Measurements from ENCODE around the gene CD28. TPM values are rescaled to one million over a fixed set of nuclear protein-coding genes. Genes with fewer than 3 reads are reported as not detected.
A peak's percentile ranks its signal among the peaks of the same experiment; 100 is the strongest.

Gene CD28
- total RNA-seq, 3 donors from 2014 or later (not counting 1 experiment from before 2014, with no cell fraction given), result 0.54 to 3.5 (median 3.3) TPM

DNA sequence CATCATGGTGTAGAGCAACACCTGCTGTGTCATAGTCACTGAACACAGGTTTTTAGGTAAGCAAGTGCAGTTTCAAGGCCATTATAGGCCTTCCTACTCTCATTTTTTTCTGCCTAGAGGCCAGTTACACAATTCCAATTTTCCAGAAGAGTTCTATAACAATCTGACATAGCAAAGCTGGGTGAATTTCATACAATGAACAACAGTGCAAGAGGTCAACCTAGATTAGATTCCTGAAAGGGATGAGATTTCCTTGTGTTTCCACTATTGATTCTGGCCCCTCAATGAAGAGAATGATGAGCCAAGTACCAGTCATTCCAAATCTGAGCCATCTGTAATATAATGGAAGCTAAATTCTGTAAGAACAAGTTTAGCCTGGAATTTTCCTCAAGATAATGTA, 15.3 kb upstream of the CD28 start:
- Histone ChIP-seq H3K4me3 (ENCODE audit: low read length) (no peak overlapping the region), H3K9me3 (ENCODE audit: control insufficient read depth, insufficient read depth, low read length) (no peaks in the 10 kb centered on the region), H3K36me3 (ENCODE audit: control insufficient read depth, insufficient read depth, low read length) (no peaks in the 10 kb centered on the region), H3K4me1 (ENCODE audit: control insufficient read depth, insufficient read depth, low read length) (peaks cover 15% of the 10 kb centered on the region), H3K27me3 (ENCODE audit: control insufficient read depth, insufficient read depth, low read length) (peaks cover 13% of the 10 kb centered on the region), H3K27ac (ENCODE audit: low read length) (no peak overlapping the region)
- DNase-seq, result no peak
- Mint-ChIP-seq H3K27ac (no peak overlapping the region), H3K9me3 (no peaks in the 10 kb centered on the region), H3K4me1 (peaks cover 22 to 28% of the 10 kb centered on the region in 2 donors), H3K4me3 (peak overlapping the region; percentile 64), H3K36me3 (no peaks in the 10 kb centered on the region), H3K27me3 (ENCODE audit: low read depth in 2 of 2) (peaks cover 36 to 68% of the 10 kb centered on the region in 2 donors)
- intact Hi-C loops (cut with micrococcal nuclease), result no loop called here
- ATAC-seq, result no peak
- TF ChIP-seq CTCF (IDR thresholded peaks at IDR 0.05), result no peak

GRCh38 chr2:203692031-203692710, 14.3 kb upstream of the CD28 start:
- no peak overlapping the region for H3K27ac Mint-ChIP-seq
- Histone ChIP-seq H3K27ac (ENCODE audit: low read length) (no peak overlapping the region), H3K4me3 (ENCODE audit: low read length) (no peak overlapping the region), H3K27me3 (ENCODE audit: control insufficient read depth, insufficient read depth, low read length) (peaks cover 13% of the 10 kb centered on the region), H3K36me3 (ENCODE audit: control insufficient read depth, insufficient read depth, low read length) (no peaks in the 10 kb centered on the region), H3K4me1 (ENCODE audit: control insufficient read depth, insufficient read depth, low read length) (peaks cover 15% of the 10 kb centered on the region), H3K9me3 (ENCODE audit: control insufficient read depth, insufficient read depth, low read length) (no peaks in the 10 kb centered on the region)
- H3K27me3 Mint-ChIP-seq (ENCODE audit: low read depth in 2 of 2), result peaks cover 31 to 58% of the 10 kb centered on the region in 2 donors
- H3K4me1 Mint-ChIP-seq, result peaks cover 22 to 28% of the 10 kb centered on the region in 2 donors
- ATAC-seq, result no peak
- 95% methylated on average over 5 of the region's 5 CpGs for WGBS (ENCODE audit: insufficient coverage)
- DNase-seq, result no peak
- H3K9me3 Mint-ChIP-seq, result no peaks in the 10 kb centered on the region
- intact Hi-C loops (cut with micrococcal nuclease), result no loop called here
- no peaks in the 10 kb centered on the region for H3K36me3 Mint-ChIP-seq
- no peak for TF ChIP-seq CTCF (IDR thresholded peaks at IDR 0.05)
- H3K4me3 Mint-ChIP-seq, result no peak overlapping the region

DNA sequence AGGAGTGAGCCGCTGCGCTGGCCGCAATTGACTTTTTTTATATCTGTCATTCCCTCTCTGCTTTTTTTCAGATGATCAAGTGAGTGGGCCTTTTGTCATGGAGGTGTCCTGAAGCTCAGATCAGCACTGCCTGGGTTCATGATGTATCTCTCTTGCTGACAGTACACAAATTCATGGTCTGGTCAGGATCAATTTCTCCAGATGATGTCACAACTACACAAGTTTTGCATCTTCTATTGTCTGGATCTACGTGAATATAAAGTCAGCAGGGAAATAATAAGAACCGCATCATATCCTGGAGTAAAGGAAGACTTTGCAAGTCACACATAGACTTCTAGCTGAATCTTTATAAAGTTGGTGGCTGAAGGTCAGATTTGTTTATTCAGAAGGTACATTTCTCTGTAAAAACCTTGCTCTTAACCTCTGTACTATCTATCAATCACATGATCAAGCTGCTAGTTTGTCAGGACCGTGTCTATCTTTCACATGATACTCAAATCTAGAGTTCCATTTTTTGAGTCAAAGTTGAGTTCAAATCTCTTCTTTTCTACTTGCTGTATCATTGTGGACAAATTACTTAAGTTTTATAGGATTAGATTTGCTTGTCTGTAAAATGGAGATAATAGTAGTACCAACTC, 13.1 kb upstream of the CD28 start:
- TF ChIP-seq CTCF (IDR thresholded peaks at IDR 0.05), result no peak
- WGBS (ENCODE audit: insufficient coverage), result 95% methylated on average over 6 of the region's 6 CpGs
- no peaks in the 10 kb centered on the region for H3K9me3 ChIP-seq (ENCODE audit: control insufficient read depth, insufficient read depth, low read length)
- peaks cover 22 to 28% of the 10 kb centered on the region in 2 donors for H3K4me1 Mint-ChIP-seq
- no peak overlapping the region for H3K27ac Mint-ChIP-seq
- intact Hi-C loops (cut with micrococcal nuclease), result no loop called here
- DNase-seq, result no peak
- no peak for ATAC-seq
- no peaks in the 10 kb centered on the region for H3K36me3 Mint-ChIP-seq
- H3K9me3 Mint-ChIP-seq, result no peaks in the 10 kb centered on the region
- H3K27me3 ChIP-seq (ENCODE audit: control insufficient read depth, insufficient read depth, low read length), result peaks cover 13% of the 10 kb centered on the region
- H3K27ac ChIP-seq (ENCODE audit: low read length), result no peak overlapping the region
- no peak overlapping the region for H3K4me3 ChIP-seq (ENCODE audit: low read length)
- H3K4me1 ChIP-seq (ENCODE audit: control insufficient read depth, insufficient read depth, low read length), result peaks cover 15% of the 10 kb centered on the region
- no peak overlapping the region for H3K4me3 Mint-ChIP-seq
- no peaks in the 10 kb centered on the region for H3K36me3 ChIP-seq (ENCODE audit: control insufficient read depth, insufficient read depth, low read length)
- peaks cover 30 to 55% of the 10 kb centered on the region in 2 donors for H3K27me3 Mint-ChIP-seq (ENCODE audit: low read depth in 2 of 2)

All from natural killer cell (primary cell).